D721Med (cell line): ENCODE data around the gene LARP4.

Experiments
- DNase-seq: peaks from one replicate; pipeline ENCODE4 v3.0.0; 2011; ENCODE audit warnings: low spot score; ENCODE audit not compliant: insufficient read length
- FAIRE-seq: peaks from 2 replicates; lab custom pipeline; 2011; peaks lifted over from hg19 to GRCh38; lab: Jason Lieb, UNC
- CTCF ChIP-seq: IDR thresholded peaks from 2 replicates; pipeline ENCODE4 v1.5.1; 2012; ENCODE audit warnings: mild to moderate bottlenecking, control low read depth; ENCODE audit not compliant: insufficient read depth; ENCODE audit errors: missing control alignments

LARP4 gene

GRCh38 chr12:50401500-50402081, 906 bp downstream of the LARP4 start:
- DNase-seq (no peak), FAIRE-seq (no peak)

DNA sequence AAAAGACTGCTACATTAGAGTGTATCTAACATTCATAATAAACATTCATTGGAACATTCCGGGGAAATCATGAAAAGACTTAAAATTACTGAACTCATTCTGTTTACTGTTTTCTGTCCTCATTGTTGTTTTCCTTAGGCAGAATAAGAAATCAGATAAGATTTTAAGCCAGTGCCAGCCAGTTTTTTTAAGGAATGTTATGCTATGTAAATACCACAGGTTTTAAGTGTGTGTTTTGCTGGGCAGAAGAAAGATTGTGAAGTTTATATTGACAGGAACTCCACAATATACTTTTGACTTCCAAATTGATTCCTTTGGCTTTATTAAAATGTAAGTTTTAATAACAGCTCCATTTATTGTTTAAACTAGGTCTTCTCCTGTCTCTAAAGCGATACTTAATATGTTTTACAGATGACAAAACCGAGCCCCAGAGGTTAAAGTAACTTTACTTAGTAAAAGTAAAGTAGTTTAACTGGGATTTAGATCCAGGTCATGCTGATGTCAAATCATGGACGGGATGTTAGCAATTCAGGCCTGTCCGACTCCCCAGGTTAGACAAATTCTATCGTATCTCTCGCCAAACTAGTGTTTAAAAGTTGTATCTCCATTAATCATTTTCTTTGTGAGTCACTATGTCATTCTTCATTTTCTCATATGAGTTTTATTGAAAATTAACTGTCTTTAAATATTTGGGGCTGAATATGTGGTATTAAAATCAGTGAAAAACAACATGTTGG, 1.7 kb downstream of the LARP4 start:
- DNase-seq (no peak), FAIRE-seq (no peak)
- TF ChIP-seq CTCF = no peak

More at GRCh38 chr12:50401500-50402081, 906 bp downstream of the LARP4 start:
- no peak for TF ChIP-seq CTCF

GRCh38 chr12:50403001-50403440, 2.3 kb downstream of the LARP4 start:
- DNase-seq (no peak), FAIRE-seq (no peak)
- TF ChIP-seq CTCF = no peak

- DNase-seq (no peak), FAIRE-seq (no peak)
- no peak for TF ChIP-seq CTCF
Observed at GRCh38 chr12:50404307-50404706, 3.6 kb downstream of the LARP4 start.

DNA sequence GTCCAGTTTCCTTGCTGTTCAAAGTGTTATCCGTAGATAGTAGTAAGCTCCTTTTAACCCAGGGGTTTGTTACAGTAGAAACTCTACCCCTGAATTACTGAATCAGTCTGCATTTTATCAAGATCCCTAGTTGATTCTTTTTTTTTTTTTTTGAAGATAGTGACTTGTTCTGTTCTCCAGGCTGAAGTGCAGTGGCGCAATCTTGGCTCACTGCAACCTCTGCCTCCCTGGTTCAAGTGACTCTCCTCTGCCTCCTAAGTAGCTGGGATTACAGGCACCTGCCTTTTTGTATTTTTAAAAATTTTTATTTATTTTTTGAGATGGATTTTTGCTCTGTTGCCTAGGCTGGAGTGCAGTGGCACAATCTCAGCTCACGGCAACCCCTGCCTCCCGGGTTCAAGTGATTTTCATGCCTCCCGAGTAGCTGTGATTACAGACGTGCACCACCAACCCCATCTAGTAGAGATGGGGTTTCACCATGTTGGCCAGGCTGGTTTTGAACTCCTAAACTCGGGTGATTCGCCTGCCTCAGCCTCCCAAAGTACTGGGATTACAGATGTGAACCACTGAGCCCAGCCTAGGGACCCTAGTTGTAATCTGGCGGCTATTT, 10.5 kb downstream of the LARP4 start:
- no peak for FAIRE-seq
- no peak for DNase-seq
- TF ChIP-seq CTCF = no peak

GRCh38 chr12:50415899-50416479, 15.3 kb downstream of the LARP4 start:
- no peak for TF ChIP-seq CTCF
- DNase-seq = no peak
- FAIRE-seq = no peak
